GM23248 (cell line): ENCODE data around the gene CDRT15. TPM values are rescaled to one million over a fixed set of nuclear protein-coding genes. Genes with fewer than 3 reads are reported as not detected.
A peak's percentile ranks its signal among the peaks of the same experiment; 100 is the strongest.

Source experiments
- DNase-seq: peaks from one replicate; pipeline ENCODE4 v3.0.0-alpha.2; 2015
- H2AFZ ChIP-seq: fragments of 200-600 bp; sonication (generic); 2 replicates; pipeline ENCODE4 v1.6.1; 2016; ENCODE audit warnings: antibody characterized with exemption
- H3F3A ChIP-seq: fragments of 200-600 bp; sonication (generic); 2 replicates; pipeline ENCODE4 v1.6.1; 2016; ENCODE audit warnings: mild to moderate bottlenecking, antibody characterized with exemption, mixed run types; ENCODE audit not compliant: insufficient read depth
- H3K27ac ChIP-seq: fragments of 200-600 bp; sonication (generic); 2 replicates; pipeline ENCODE4 v1.5.1; 2016; ENCODE audit warnings: mild to moderate bottlenecking
- H3K27me3 ChIP-seq: fragments of 200-600 bp; sonication (generic); replicated peaks from 2 replicates; pipeline ENCODE4 v1.6.1; 2016; ENCODE audit warnings: mild to moderate bottlenecking; ENCODE audit not compliant: insufficient read depth
- H3K36me3 ChIP-seq: fragments of 200-600 bp; sonication (generic); 2 replicates; pipeline ENCODE4 v1.6.1; 2016; ENCODE audit warnings: low read depth, mild to moderate bottlenecking
- H3K4me1 ChIP-seq: fragments of 200-600 bp; sonication (generic); 2 replicates; pipeline ENCODE4 v1.6.1; 2016; ENCODE audit warnings: mild to moderate bottlenecking; ENCODE audit not compliant: insufficient read depth
- H3K4me2 ChIP-seq: fragments of 200-600 bp; sonication (generic); one replicate; pipeline ENCODE4 v1.6.1; 2016; ENCODE audit warnings: mild to moderate bottlenecking; ENCODE audit not compliant: unreplicated experiment
- H3K4me3 ChIP-seq: fragments of 200-600 bp; sonication (generic); 2 replicates; pipeline ENCODE4 v1.5.1; 2016; ENCODE audit warnings: mild to moderate bottlenecking
- H3K79me2 ChIP-seq: fragments of 200-600 bp; sonication (generic); 2 replicates; pipeline ENCODE4 v1.6.1; 2016; ENCODE audit warnings: mild to moderate bottlenecking; ENCODE audit not compliant: insufficient read depth
- H3K9ac ChIP-seq: fragments of 200-600 bp; sonication (generic); 2 replicates; pipeline ENCODE4 v1.6.1; 2016; ENCODE audit warnings: mild to moderate bottlenecking
- H3K9me2 ChIP-seq: fragments of 200-600 bp; sonication (generic); 2 replicates; pipeline ENCODE4 v1.6.1; 2016; ENCODE audit warnings: mixed run types, mild to moderate bottlenecking, moderate library complexity; ENCODE audit not compliant: insufficient read depth
- H3K9me3 ChIP-seq: fragments of 200-600 bp; sonication (generic); one replicate; pipeline ENCODE4 v1.6.1; 2017; ENCODE audit warnings: low read depth
- H4K20me1 ChIP-seq: fragments of 200-600 bp; sonication (generic); 2 replicates; pipeline ENCODE4 v1.6.0; 2016; ENCODE audit not compliant: insufficient read depth
- EZH2 ChIP-seq: fragments of 200-600 bp; sonication (generic); IDR thresholded peaks from 2 replicates; pipeline ENCODE4 v1.6.1; 2018; ENCODE audit warnings: antibody characterized with exemption, mild to moderate bottlenecking; ENCODE audit not compliant: insufficient read depth, poor library complexity, severe bottlenecking
- EZH2phosphoT487 ChIP-seq: fragments of 200-600 bp; sonication (generic); IDR thresholded peaks from 2 replicates; pipeline ENCODE4 v1.6.1; 2018; ENCODE audit warnings: antibody characterized with exemption, moderate library complexity, mild to moderate bottlenecking, low read depth; ENCODE audit not compliant: insufficient read depth
- WGBS, 2 experiments: methylation state at CpG; one replicate each; pipeline ENCODE4 v1.1.6; 2015 to 2017; ENCODE audit warnings: low lambda C conversion rate in 2 of 2, low coverage in 1 of 2; ENCODE audit errors: missing lambda C conversion rate in 2 of 2; 5-methylcytosine and 5-hydroxymethylcytosine counted together
- in situ Hi-C: fragments of 300-500 bp; cut with MboI; formaldehyde crosslinking; loops from 2 replicates; pipeline ENCODE4 v1.15.0; 2020
- polyA plus RNA-seq: library from polyadenylated mRNA; unstranded; fragments of >200 nt; fragmentation: Nextera tagmentation; extraction: Ambion mirVana; gene quantifications from 2 replicates; pipeline ENCODE4 v1.2.1, GENCODE V29; 2016
- total RNA-seq: library from RNA; depleted of rRNA; stranded (reverse); fragments of >200 nt; shearing (Covaris generic); gene quantifications from 2 replicates; pipeline ENCODE4 v1.2.3, GENCODE V29; 2014

Gene CDRT15
- total and polyA plus RNA-seq, 2 experiments from 2014 or later: not detected

DNA sequence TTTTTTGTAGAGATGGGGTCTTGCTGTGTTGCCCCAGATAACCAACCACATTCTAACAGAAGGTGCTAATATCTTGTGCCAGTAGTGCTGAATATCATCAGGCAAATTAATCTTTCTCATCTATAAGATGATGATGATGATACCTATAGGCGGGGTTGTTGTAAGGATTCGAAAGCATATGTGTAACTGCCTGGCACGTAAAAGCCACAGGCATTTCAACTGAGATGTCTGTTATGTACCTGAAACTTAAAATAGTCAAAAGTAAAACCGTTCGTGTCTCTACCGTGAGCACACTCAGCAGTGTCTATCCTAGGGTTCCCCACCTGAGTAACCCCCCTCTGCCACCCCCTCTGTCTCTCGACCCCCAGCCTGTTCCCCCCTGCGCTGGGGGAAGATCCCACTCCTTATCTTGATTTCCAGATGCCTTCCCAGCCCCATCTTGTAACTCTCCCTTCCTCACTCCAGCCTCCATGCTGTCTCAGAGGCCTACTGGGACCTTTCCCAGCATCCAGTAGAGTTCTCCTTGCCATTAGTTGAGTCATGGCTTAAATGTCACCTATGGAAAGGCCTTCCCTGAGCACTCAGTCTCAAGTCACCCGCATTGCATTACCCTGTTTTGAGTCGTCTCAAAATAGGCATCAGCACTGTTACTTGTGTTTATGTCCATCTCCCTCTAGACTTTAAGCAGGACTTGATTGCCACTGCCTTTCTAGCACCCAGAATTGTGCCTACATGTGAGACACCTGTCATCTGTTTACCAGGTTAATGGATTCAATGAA lies 34.1 kb downstream of the CDRT15 start:
- Histone ChIP-seq H4K20me1 (no peaks in the 10 kb centered on the region), H3K9me3 (no peaks in the 10 kb centered on the region), H3K36me3 (no peaks in the 10 kb centered on the region; the same call in 1 of the 2 replicates), H3K4me2 (no peak overlapping the region), H2AFZ (no peak overlapping the region), H3K4me3 (no peak overlapping the region), H3K79me2 (no peaks in the 10 kb centered on the region), H3F3A (no peaks in the 10 kb centered on the region), H3K9ac (no peak overlapping the region), H3K9me2 (no peaks in the 10 kb centered on the region), H3K4me1 (peaks cover 7% of the 10 kb centered on the region; the same call in 1 of the 2 replicates), H3K27me3 (no peaks in the 10 kb centered on the region), H3K27ac (no peak overlapping the region)
- TF ChIP-seq EZH2 (no peak), EZH2phosphoT487 (no peak)
- no peak for DNase-seq
- WGBS, 2 experiments: 86 to 87% methylated on average over 10 of the region's 10 CpGs
- in situ Hi-C loops: no loop called here

DNA sequence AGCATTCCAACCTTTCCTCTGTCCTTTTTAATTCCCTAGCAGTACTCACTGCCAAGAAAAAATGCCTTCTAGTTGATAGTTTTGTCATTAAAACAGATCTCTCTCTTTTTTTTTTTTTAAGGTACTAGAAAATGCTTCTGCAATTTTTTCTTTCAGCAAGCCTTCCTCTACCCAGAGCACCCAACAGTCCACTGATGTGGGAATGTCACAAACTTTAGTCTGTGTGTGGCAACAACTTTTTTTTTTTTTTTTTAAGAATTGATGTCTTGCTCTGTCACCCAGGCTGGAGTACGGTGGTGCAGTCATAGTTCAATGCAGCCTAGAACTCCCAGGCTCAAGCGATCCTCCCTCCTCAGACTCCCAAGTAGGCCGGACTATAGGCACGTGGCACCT lies 34.7 kb downstream of the CDRT15 start:
- Histone ChIP-seq H3K9ac (no peak overlapping the region), H2AFZ (no peak overlapping the region), H3K79me2 (no peaks in the 10 kb centered on the region), H3K4me2 (no peak overlapping the region), H3K9me2 (no peaks in the 10 kb centered on the region), H3K27ac (no peak overlapping the region), H3K9me3 (no peaks in the 10 kb centered on the region), H4K20me1 (no peaks in the 10 kb centered on the region), H3K4me3 (no peak overlapping the region), H3K36me3 (no peaks in the 10 kb centered on the region), H3K27me3 (no peaks in the 10 kb centered on the region), H3F3A (no peaks in the 10 kb centered on the region), H3K4me1 (peaks cover 7% of the 10 kb centered on the region; the same call in 1 of the 2 replicates)
- WGBS, 2 experiments: 97 to 100% methylated on average over 4 of the region's 4 CpGs
- TF ChIP-seq EZH2: no peak
- TF ChIP-seq EZH2phosphoT487: no peak
- no peak for DNase-seq
- in situ Hi-C loops: no loop called here

DNA sequence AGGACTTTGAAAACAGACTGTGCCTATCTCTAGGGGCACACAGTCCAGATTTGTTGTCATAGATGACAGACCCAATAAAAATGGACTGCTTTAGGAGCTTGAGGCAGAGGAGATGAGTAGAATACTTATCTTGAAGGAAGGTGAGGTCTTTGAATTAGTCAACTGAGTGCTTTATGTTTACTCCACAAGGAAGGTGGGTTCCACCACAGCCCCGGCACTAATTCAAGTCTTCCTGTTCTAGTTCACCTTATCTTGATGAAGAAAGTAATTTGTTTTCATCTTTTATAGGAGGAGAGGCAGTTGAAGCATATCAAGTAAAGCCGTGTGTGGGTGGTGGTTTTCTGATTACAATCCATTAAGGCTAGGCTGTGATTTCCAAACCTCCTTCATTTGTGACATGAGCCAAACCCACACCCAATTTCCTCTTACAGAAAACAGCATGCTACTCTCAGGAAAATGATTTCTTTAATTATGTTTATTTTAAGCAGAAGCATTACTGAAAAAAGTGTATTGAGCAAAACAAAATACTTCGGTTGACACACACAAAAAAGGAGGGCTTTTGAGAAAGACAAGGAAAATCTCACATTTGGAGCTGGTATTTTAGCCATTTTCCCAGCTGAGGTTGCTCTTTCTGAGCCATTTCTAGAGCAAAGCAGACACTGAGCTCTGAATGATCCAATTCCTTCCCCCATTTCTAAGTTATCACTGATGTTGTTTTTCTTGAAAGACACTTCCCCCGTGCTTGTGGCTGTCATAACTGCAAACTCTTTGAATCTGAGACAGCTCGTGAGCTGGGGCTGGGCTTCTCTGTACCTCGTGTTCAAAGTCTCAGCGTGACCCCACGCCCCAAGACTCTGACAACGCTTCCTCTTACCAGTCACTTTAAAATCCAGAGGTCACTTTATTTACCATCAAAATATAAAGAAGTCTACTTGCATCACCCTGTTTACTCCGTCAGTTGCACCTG lies 35.4 kb downstream of the CDRT15 start:
- H3K9ac ChIP-seq: no peak overlapping the region
- peak; percentile 19 for DNase-seq
- H3K27ac ChIP-seq: no peak overlapping the region
- no peaks in the 10 kb centered on the region for H3K79me2 ChIP-seq
- no peak overlapping the region for H2AFZ ChIP-seq
- TF ChIP-seq EZH2phosphoT487 (no peak), EZH2 (no peak)
- no peaks in the 10 kb centered on the region for H3K36me3 ChIP-seq
- no peaks in the 10 kb centered on the region for H3K9me3 ChIP-seq
- peaks cover 7% of the 10 kb centered on the region; the same call in 1 of the 2 replicates for H3K4me1 ChIP-seq
- in situ Hi-C loops: no loop called here
- H3F3A ChIP-seq: no peaks in the 10 kb centered on the region
- no peaks in the 10 kb centered on the region for H4K20me1 ChIP-seq
- no peak overlapping the region for H3K4me3 ChIP-seq
- H3K9me2 ChIP-seq: no peaks in the 10 kb centered on the region
- no peak overlapping the region for H3K4me2 ChIP-seq
- H3K27me3 ChIP-seq: no peaks in the 10 kb centered on the region
- WGBS, 2 experiments: 46 to 53% methylated on average over 10 of the region's 10 CpGs

DNA sequence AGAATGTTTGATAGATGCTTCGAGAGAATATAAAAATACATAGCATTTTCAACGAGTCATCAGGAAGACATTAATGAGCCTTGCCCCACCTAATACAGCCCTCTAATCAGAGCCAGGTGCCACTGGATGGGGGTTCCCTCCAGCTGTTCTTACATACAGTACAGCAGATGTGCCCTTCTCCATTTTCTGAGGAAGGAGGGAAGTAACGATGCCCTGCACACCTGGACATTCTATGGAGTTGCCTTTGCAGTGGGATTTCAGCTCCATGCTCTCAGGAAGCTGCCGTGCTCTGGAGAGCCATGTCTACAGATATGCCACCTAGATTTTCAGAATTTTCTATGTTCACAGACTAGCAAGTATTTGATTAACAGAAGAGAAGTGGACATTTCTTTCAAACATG lies 36.3 kb downstream of the CDRT15 start:
- Histone ChIP-seq H3K79me2 (no peaks in the 10 kb centered on the region), H3F3A (no peaks in the 10 kb centered on the region), H3K4me2 (no peak overlapping the region), H3K9me3 (no peaks in the 10 kb centered on the region), H3K4me1 (peaks cover 7% of the 10 kb centered on the region; the same call in 1 of the 2 replicates), H2AFZ (no peak overlapping the region), H3K4me3 (no peak overlapping the region), H3K36me3 (no peaks in the 10 kb centered on the region), H3K27me3 (no peaks in the 10 kb centered on the region), H3K27ac (no peak overlapping the region), H4K20me1 (no peaks in the 10 kb centered on the region), H3K9me2 (no peaks in the 10 kb centered on the region), H3K9ac (no peak overlapping the region)
- DNase-seq: no peak
- 56% methylated on average over 4 of the region's 4 CpGs for WGBS, 2 experiments
- in situ Hi-C loops: no loop called here
- no peak for TF ChIP-seq EZH2phosphoT487
